Measurements from ENCODE around the gene SLC22A23. TPM values are rescaled to one million over a fixed set of nuclear protein-coding genes. Genes with fewer than 3 reads are reported as not detected.
A peak's percentile ranks its signal among the peaks of the same experiment; 100 is the strongest.

SLC22A23 gene
- total and polyA plus RNA-seq, 7 donors, result 8.1 to 18.7 (median 12.0) TPM

DNA sequence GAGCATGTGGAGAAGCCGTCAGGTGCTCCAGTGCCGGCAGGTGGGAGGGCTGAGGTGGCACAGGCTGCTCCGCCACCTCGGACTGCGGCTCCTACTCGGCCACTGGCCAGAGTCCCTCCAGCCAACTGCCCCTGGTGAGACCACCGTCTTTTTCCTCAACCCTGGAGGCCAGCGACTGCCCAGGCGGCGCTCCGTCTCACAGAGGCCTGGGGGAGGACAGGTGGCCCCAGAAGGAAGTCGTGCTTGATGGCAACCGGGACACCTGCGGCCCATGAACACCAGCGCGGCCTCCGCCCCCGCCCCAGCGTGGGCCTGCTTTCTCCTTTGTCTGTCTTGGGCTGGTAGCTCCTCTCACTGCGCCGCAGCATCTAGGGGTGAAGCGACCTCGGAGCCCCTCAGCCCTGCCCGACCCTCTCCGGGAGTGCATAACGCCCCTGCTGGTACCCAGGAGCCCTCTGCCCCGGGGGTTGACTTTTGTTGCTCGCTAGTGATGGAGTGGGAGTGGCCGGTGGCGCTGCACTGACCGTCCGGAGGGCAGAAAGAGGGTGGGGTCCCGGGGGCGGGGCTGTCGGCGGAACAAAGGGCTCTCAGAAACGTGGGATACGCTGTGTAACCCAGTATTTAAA lies 228.7 kb downstream of the SLC22A23 start:
- Histone ChIP-seq H3K9me3 (no peaks in the 10 kb centered on the region), H3K36me3 (no peaks in the 10 kb centered on the region), H3K4me3 (peak overlapping the region; percentile 1 to 56 (median 48)), H3K4me1 (peaks cover 0 to 58% (median 50%) of the 10 kb centered on the region in 4 donors), H3K27ac (peak overlapping the region in 3 of 4 donors; percentile 42 to 91 (median 45)), H3K27me3 (peaks cover 19 to 66% (median 42%) of the 10 kb centered on the region in 3 donors)
- no peak for DNase-seq
- peak in 1 of 4 donors; percentile 8 for TF ChIP-seq POLR2AphosphoS5 (IDR thresholded peaks at IDR 0.05)
- TF ChIP-seq POLR2A (IDR thresholded peaks at IDR 0.05), result no peak
- TF ChIP-seq EP300 (IDR thresholded peaks at IDR 0.05), result no peak
- WGBS, 2 donors, result 1 to 2% methylated on average over 38 of the region's 38 CpGs
- intact Hi-C loops (cut with DNase I), result no loop called here

DNA sequence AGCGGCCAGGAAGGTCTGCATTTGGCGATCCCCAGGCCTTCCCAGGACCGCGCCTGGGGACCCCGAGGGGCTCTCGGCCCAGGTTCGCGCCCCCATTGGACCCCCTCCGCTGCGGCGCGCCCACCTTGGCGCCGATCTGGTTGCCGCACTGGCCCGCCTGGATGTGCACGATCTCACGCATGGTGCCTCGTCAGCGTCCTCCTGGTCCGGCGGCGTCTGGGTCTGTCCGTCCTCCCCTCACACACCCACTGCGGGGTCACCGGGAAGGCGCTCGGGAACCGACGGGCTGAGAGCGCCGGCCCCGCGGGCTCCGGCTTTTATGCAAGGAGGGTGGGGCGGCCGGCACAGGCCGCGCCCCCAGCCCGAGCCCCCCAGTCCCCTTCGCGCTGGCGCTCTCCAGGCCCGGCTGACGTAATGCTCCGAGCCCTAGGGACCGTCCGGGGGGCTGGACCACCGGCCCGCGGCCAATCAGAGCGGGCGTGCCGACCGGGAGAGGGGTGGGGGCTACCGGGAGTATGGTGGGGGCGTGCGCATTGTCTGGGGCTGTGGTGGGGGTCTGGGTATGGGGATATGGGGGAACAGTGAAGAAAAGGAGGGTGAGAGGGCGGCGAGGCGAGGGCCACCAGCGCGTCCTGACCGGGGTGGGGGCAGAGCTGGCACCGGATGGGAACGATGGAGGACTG lies 229.3 kb downstream of the SLC22A23 start, which contains the start of gene TUBB2B:
TUBB2B (minus strand) TSS at position 291 of the 683 bp plus-strand sequence; CDS start at position 181, 110 bp downstream.
- Histone ChIP-seq H3K9me3 (no peaks in the 10 kb centered on the region), H3K4me1 (peaks cover 0 to 56% (median 50%) of the 10 kb centered on the region in 4 donors), H3K36me3 (no peaks in the 10 kb centered on the region), H3K27ac (peak within 1 kb of the TSS in 3 of 4 donors; percentile 42 to 91 (median 45)), H3K4me3 (peak within 1 kb of the TSS; percentile 32 to 56 (median 48)), H3K27me3 (peaks cover 19 to 59% (median 42%) of the 10 kb centered on the region in 3 donors)
- intact Hi-C loops (cut with DNase I), result no loop called here
- TF ChIP-seq POLR2A (IDR thresholded peaks at IDR 0.05), result no peak
- TF ChIP-seq, protein P1, sequence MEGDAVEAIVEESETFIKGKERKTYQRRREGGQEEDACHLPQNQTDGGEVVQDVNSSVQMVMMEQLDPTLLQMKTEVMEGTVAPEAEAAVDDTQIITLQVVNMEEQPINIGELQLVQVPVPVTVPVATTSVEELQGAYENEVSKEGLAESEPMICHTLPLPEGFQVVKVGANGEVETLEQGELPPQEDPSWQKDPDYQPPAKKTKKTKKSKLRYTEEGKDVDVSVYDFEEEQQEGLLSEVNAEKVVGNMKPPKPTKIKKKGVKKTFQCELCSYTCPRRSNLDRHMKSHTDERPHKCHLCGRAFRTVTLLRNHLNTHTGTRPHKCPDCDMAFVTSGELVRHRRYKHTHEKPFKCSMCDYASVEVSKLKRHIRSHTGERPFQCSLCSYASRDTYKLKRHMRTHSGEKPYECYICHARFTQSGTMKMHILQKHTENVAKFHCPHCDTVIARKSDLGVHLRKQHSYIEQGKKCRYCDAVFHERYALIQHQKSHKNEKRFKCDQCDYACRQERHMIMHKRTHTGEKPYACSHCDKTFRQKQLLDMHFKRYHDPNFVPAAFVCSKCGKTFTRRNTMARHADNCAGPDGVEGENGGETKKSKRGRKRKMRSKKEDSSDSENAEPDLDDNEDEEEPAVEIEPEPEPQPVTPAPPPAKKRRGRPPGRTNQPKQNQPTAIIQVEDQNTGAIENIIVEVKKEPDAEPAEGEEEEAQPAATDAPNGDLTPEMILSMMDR (IDR thresholded peaks at IDR 0.05), result no peak
- TF ChIP-seq EP300 (IDR thresholded peaks at IDR 0.05), result no peak
- peak in 3 of 4 donors; percentile 15 to 26 (median 19) for TF ChIP-seq POLR2AphosphoS5 (IDR thresholded peaks at IDR 0.05)
- 1% methylated on average over 66 of the region's 66 CpGs for WGBS, 2 donors
- DNase-seq, result peak; percentile 73

DNA sequence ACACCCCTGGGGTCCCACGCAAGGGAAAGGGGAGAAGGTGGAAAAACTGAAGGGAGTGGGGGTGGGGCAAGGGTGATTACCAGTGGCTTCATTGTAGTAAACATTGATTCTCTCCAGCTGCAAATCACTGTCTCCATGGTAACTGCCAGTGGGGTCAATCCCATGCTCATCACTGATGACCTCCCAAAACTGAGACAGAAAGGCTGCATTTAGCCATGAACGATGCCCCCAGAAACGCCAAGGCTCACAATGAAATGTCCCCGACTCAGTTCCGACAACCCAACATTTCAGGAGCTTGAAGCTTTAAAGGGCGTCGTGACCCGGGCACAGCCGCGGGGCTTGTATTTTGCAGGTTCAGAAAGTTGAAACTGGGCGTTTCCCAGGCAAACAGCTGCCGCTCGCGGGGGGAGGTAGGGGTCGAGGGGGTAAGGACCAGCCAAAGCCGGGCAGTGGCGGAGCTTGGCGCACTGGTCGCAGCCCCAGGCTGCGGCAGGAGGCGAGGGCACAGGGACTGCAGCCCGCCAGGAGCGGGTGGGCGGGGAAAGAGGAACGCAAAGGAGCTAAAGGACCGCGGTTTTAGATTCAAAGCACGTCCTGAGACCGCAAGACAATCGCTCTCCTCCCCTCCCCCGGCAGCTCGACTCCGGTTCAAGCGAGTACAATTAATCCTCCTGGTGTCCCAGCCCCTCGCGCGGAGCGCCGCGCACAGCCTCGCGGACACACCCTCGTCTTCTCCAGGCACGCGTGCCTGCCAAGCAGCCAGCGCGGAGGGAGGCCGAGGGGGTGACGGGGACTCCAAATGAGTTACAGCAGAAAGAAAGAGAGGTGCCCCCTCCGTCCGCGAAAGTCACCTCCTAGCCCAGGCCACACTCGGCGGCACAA lies 230.1 kb downstream of the SLC22A23 start:
- TF ChIP-seq, protein P1 (IDR thresholded peaks at IDR 0.05), result no peak
- TF ChIP-seq EP300 (IDR thresholded peaks at IDR 0.05), result no peak
- no peak for TF ChIP-seq POLR2A (IDR thresholded peaks at IDR 0.05)
- TF ChIP-seq POLR2AphosphoS5 (IDR thresholded peaks at IDR 0.05), result no peak
- Histone ChIP-seq H3K27me3 (peaks cover 15 to 51% (median 42%) of the 10 kb centered on the region in 3 donors), H3K9me3 (no peaks in the 10 kb centered on the region), H3K4me1 (peaks cover 0 to 48% (median 46%) of the 10 kb centered on the region in 4 donors), H3K27ac (peak overlapping the region in 3 of 4 donors; percentile 42 to 91 (median 45)), H3K4me3 (peak overlapping the region; percentile 32 to 56 (median 48)), H3K36me3 (no peaks in the 10 kb centered on the region)
- DNase-seq, result no peak
- 2 to 3% methylated on average over 54 of the region's 54 CpGs for WGBS, 2 donors
- intact Hi-C loops (cut with DNase I), result no loop called here

DNA sequence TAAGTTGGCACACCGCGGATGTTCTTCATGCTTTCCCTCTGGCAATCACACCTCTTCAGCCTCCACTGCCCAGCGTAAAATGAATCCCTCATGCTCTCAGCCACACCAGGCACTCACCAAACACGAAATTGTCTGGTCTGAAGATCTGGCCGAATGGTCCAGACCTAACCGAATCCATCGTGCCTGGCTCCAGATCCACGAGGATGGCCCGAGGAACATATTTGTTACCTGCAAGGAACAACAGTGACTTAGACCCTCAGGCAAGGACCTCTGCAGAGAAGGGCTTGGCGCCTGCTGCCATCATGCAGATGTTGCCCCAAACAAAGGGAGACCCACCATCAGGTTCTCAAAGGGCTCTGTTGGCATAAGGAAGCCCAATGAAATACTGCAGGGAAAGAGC lies 230.8 kb downstream of the SLC22A23 start:
- peaks cover 14 to 45% (median 42%) of the 10 kb centered on the region in 3 donors for H3K27me3 ChIP-seq
- no peak overlapping the region for H3K27ac ChIP-seq
- no peaks in the 10 kb centered on the region for H3K9me3 ChIP-seq
- H3K4me1 ChIP-seq, result peaks cover 0 to 47% (median 43%) of the 10 kb centered on the region in 4 donors
- no peaks in the 10 kb centered on the region for H3K36me3 ChIP-seq
- WGBS, 2 donors, result 87 to 90% methylated on average over 10 of the region's 10 CpGs
- peak overlapping the region in 1 of 4 donors; percentile 52 for H3K4me3 ChIP-seq
- intact Hi-C loops (cut with DNase I), result no loop called here
- DNase-seq, result no peak
- TF ChIP-seq POLR2AphosphoS5 (IDR thresholded peaks at IDR 0.05), result no peak
- no peak for TF ChIP-seq POLR2A (IDR thresholded peaks at IDR 0.05)
- TF ChIP-seq EP300 (IDR thresholded peaks at IDR 0.05), result no peak
- TF ChIP-seq, protein P1 (IDR thresholded peaks at IDR 0.05), result no peak

All from sigmoid colon (tissue), 7 donors.